HEK293T (cell line): Measurements from ENCODE around the gene DMTF1.

Experiments used
- ARNT ChIP-seq: fragments of 450-650 bp; IDR thresholded peaks from 2 replicates; pipeline ENCODE4 v1.6.1; 2017; ENCODE audit warnings: mild to moderate bottlenecking
- BHLHE40 ChIP-seq: fragments of 450-650 bp; IDR thresholded peaks from 2 replicates; pipeline ENCODE4 v1.6.1; 2016; ENCODE audit warnings: mild to moderate bottlenecking, moderate library complexity, borderline replicate concordance
- ELF4 ChIP-seq: fragments of 450-650 bp; IDR thresholded peaks from 2 replicates; pipeline ENCODE4 v1.6.1; 2017; ENCODE audit warnings: antibody characterized with exemption
- FOXA1 ChIP-seq: fragments of 450-650 bp; IDR thresholded peaks from 2 replicates; pipeline ENCODE4 v1.6.1; 2016; ENCODE audit warnings: mild to moderate bottlenecking
- FOXK2 ChIP-seq: fragments of 450-650 bp; IDR thresholded peaks from 2 replicates; pipeline ENCODE4 v1.6.1; 2016; ENCODE audit warnings: mild to moderate bottlenecking
- FOXM1 ChIP-seq: fragments of 450-650 bp; IDR thresholded peaks from 2 replicates; pipeline ENCODE4 v1.6.1; 2017; ENCODE audit warnings: mild to moderate bottlenecking, borderline replicate concordance
- HDGF ChIP-seq: fragments of 450-650 bp; IDR thresholded peaks from 2 replicates; pipeline ENCODE4 v1.6.1; 2017; ENCODE audit warnings: antibody characterized with exemption, borderline replicate concordance
- LEF1 ChIP-seq: fragments of 450-650 bp; IDR thresholded peaks from 2 replicates; pipeline ENCODE4 v1.6.1; 2017; ENCODE audit warnings: mild to moderate bottlenecking, borderline replicate concordance
- SP1 ChIP-seq: fragments of 450-650 bp; IDR thresholded peaks from 2 replicates; pipeline ENCODE4 v1.6.1; 2017
- SUZ12 ChIP-seq: fragments of 450-650 bp; IDR thresholded peaks from 2 replicates; pipeline ENCODE4 v1.6.1; 2016; ENCODE audit warnings: mild to moderate bottlenecking
- ZNF384 ChIP-seq: fragments of 450-650 bp; IDR thresholded peaks from 2 replicates; pipeline ENCODE4 v1.6.1; 2016

DNA sequence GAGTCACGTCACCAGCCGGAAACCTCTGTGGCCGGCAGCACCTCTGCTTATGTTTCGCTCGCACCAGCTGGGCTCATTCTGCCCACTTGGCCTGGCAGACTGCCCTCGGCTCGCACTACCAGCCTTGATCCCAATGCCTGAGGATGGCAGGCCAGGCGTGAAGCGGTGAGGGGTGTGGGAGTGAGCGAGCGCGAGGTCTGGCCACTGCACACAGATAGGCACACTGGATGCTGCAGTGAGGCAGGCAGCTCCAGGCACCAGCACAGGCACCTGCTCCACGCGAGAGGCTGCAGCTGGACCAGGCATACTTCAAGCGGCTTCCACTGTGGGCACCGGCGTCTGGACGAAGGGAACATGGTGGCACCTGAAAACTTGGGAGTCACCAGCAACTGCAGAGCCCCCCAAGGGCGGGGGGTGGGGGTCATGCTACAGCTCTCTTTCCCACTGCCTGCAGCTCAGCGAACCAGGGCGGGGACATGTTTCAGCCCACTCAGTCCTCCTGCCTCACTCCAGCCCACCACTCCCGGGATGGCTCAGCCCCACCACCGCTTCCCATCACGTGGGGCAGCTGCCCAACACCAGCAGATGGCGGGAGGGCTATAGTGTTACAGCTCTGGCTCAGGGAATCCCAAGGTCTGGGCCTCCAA is 5.4 kb upstream of the DMTF1 start:
- TF ChIP-seq ZNF384, result no peak
- TF ChIP-seq FOXM1, result no peak
- TF ChIP-seq FOXA1, result no peak
- no peak for TF ChIP-seq HDGF
- no peak for TF ChIP-seq FOXK2
- TF ChIP-seq BHLHE40, result no peak
- no peak for TF ChIP-seq SUZ12
- TF ChIP-seq LEF1, result no peak
- no peak for TF ChIP-seq ELF4
- no peak for TF ChIP-seq SP1
- no peak for TF ChIP-seq ARNT
